HCT116 (cell line): ENCODE results near the gene SIPA1L3. TPM values are rescaled to one million over a fixed set of nuclear protein-coding genes. Genes with fewer than 3 reads are reported as not detected.
A peak's percentile ranks its signal among the peaks of the same experiment; 100 is the strongest.

ENCODE experiments used
- ATAC-seq: fragments of 200-7000 bp; cut with Tn5 transposase; 2 replicates; pipeline ENCODE4 v1.9.1; 2020; ENCODE audit warnings: mild to moderate bottlenecking, moderate library complexity
- BruUV-seq: library from RNA; stranded (reverse); fragments of 400-500 nt; replicated peaks from 2 replicates; lab custom pipeline; 2021; lab: Mats Ljungman, UMichigan
- CTCF ChIA-PET: fragments of 300-600 bp; sonication (Branson Sonifier 250); formaldehyde crosslinking; loops from one replicate; lab custom pipeline; 2021; ENCODE audit warnings: antibody characterized with exemption; lab: Charles Lee
- POLR2A ChIA-PET: fragments of 300-600, 350-600 bp; sonication (Branson Sonifier 250); formaldehyde crosslinking; loops from one replicate; lab custom pipeline; 2021; ENCODE audit warnings: antibody characterized with exemption; lab: Charles Lee
- RAD21 ChIA-PET, 2 experiments: fragments of 300-600 bp; sonication (Branson Sonifier 250); formaldehyde crosslinking; loops; one replicate each; lab custom pipeline; 2023; ENCODE audit warnings: low total read pairs in 2 of 2; ENCODE audit not compliant: uncharacterized antibody in 2 of 2, unreplicated experiment in 2 of 2, low non-redundant PET in 1 of 2; lab: Charles Lee
- DNase-seq: peaks from one replicate; pipeline ENCODE4 v3.0.0-alpha.2; 2010; ENCODE audit warnings: low read depth, low spot score
- H2AFZ ChIP-seq: fragments of 200-600 bp; shearing (Covaris generic), sonication (generic); 2 replicates; pipeline ENCODE4 v1.6.1; 2017; ENCODE audit warnings: low read depth, mixed run types, mixed read lengths, antibody characterized with exemption, low read length; ENCODE audit not compliant: poor library complexity, severe bottlenecking
- H3K27ac ChIP-seq: 2 replicates; pipeline ENCODE4 v1.5.1; 2012; ENCODE audit warnings: low read depth, low read length
- H3K27me3 ChIP-seq: fragments of 200-600 bp; sonication (generic); 2 replicates; pipeline ENCODE4 v1.6.1; 2016; ENCODE audit warnings: mixed run types, low read length, mixed read lengths; ENCODE audit not compliant: insufficient read depth
- H3K36me3 ChIP-seq, 2 experiments: fragments of 200-500 bp in 1 of 2; fragments of 200-600 bp in 1 of 2; sonication (Bioruptor generic) in 1 of 2; sonication (generic) in 1 of 2; 2 replicates each; pipeline versions ENCODE4 v1.5.1 to v1.6.1; 2014 to 2016; ENCODE audit warnings: low read length in 2 of 2, inconsistent platforms in 1 of 2, mixed read lengths in 1 of 2, mixed run types in 1 of 2; ENCODE audit not compliant: insufficient read depth in 2 of 2, control insufficient read depth in 1 of 2
- H3K4me1 ChIP-seq, 2 experiments: fragments of 200-600 bp in 1 of 2; sonication (generic) in 1 of 2; 2 replicates each; pipeline versions ENCODE4 v1.5.1 to v1.6.1; 2012 to 2017; ENCODE audit warnings: low read length in 2 of 2, inconsistent platforms in 1 of 2, mild to moderate bottlenecking in 1 of 2, mixed read lengths in 1 of 2, mixed run types in 1 of 2, moderate library complexity in 1 of 2; ENCODE audit not compliant: insufficient read depth in 2 of 2, control insufficient read depth in 1 of 2
- H3K4me2 ChIP-seq: fragments of 200-600 bp; sonication (generic); 2 replicates; pipeline ENCODE4 v1.6.1; 2017; ENCODE audit warnings: mixed run types, low read length, mixed read lengths
- H3K4me3 ChIP-seq, 2 experiments: fragments of 200-600 bp in 1 of 2; sonication (generic) in 1 of 2; replicated peaks in 1 of 2; 2 replicates each; pipeline ENCODE4 v1.5.1; 2011 to 2016; ENCODE audit warnings: low read length in 2 of 2, control low read depth in 1 of 2, low read depth in 1 of 2, mild to moderate bottlenecking in 1 of 2, mixed read lengths in 1 of 2, mixed run types in 1 of 2
- H3K79me2 ChIP-seq: fragments of 200-600 bp; sonication (generic); 2 replicates; pipeline ENCODE4 v1.6.1; 2017; ENCODE audit warnings: mild to moderate bottlenecking, mixed run types, low read length, moderate library complexity, mixed read lengths; ENCODE audit not compliant: insufficient read depth
- H3K9ac ChIP-seq: fragments of 200-600 bp; sonication (generic); 2 replicates; pipeline ENCODE4 v1.6.1; 2016; ENCODE audit warnings: low read length, mixed read lengths
- H3K9me2 ChIP-seq: fragments of 200-600 bp; sonication (generic), shearing (Covaris generic); 2 replicates; pipeline ENCODE4 v1.6.1; 2017; ENCODE audit warnings: mixed run types, mild to moderate bottlenecking, moderate library complexity; ENCODE audit not compliant: insufficient read depth
- H3K9me3 ChIP-seq, 2 experiments: fragments of 200-500 bp in 1 of 2; fragments of 200-600 bp in 1 of 2; sonication (Bioruptor generic) in 1 of 2; sonication (generic) in 1 of 2; 2 replicates each; pipeline ENCODE4 v1.6.1; 2014 to 2017; ENCODE audit warnings: low read length in 2 of 2, mixed read lengths in 2 of 2, inconsistent platforms in 1 of 2, low read depth in 1 of 2, mild to moderate bottlenecking in 1 of 2, mixed run types in 1 of 2, moderate library complexity in 1 of 2; ENCODE audit not compliant: control insufficient read depth in 1 of 2, insufficient read depth in 1 of 2
- H4K20me1 ChIP-seq: fragments of 200-600 bp; sonication (generic), shearing (Covaris generic); 2 replicates; pipeline ENCODE4 v1.6.1; 2017; ENCODE audit warnings: mixed run types, mild to moderate bottlenecking, moderate library complexity; ENCODE audit not compliant: insufficient read depth
- CBX3 ChIP-seq: IDR thresholded peaks from 2 replicates; pipeline ENCODE4 v1.6.1; 2012; ENCODE audit warnings: low read depth
- CEBPB ChIP-seq: IDR thresholded peaks from 2 replicates; pipeline ENCODE4 v1.6.1; 2012; ENCODE audit warnings: low read depth
- EZH2 ChIP-seq: fragments of 200-600 bp; sonication (generic); IDR thresholded peaks from 2 replicates; pipeline ENCODE4 v1.6.1; 2017; ENCODE audit warnings: antibody characterized with exemption, mixed run types
- EZH2phosphoT487 ChIP-seq: fragments of 200-600 bp; IDR thresholded peaks from 2 replicates; pipeline ENCODE4 v1.6.1; 2018; ENCODE audit warnings: antibody characterized with exemption, borderline replicate concordance
- FOSL1 ChIP-seq: IDR thresholded peaks from 2 replicates; pipeline ENCODE4 v1.6.1; 2012; ENCODE audit warnings: low read depth
- JUND ChIP-seq: IDR thresholded peaks from 2 replicates; pipeline ENCODE4 v1.6.1; 2012
- POLR2A ChIP-seq: IDR thresholded peaks from 2 replicates; pipeline ENCODE4 v1.7.0; 2011; ENCODE audit warnings: borderline replicate concordance; ENCODE audit not compliant: insufficient read depth, insufficient read length; ENCODE audit errors: extremely low read depth
- POLR2AphosphoS5 ChIP-seq: IDR thresholded peaks from 2 replicates; pipeline ENCODE4 v1.6.1; 2011; ENCODE audit warnings: mild to moderate bottlenecking, low read depth, low read length, moderate library complexity
- RAD21 ChIP-seq: IDR thresholded peaks from 2 replicates; pipeline ENCODE4 v1.6.1; 2012; ENCODE audit warnings: low read depth, mild to moderate bottlenecking
- REST ChIP-seq: IDR thresholded peaks from 2 replicates; pipeline ENCODE4 v1.6.1; 2012; ENCODE audit warnings: low read depth
- SIN3A ChIP-seq: IDR thresholded peaks from 2 replicates; pipeline ENCODE4 v1.6.1; 2012; ENCODE audit warnings: low read depth
- SP1 ChIP-seq: IDR thresholded peaks from 2 replicates; pipeline ENCODE4 v1.6.1; 2012; ENCODE audit warnings: low read depth
- SRF ChIP-seq: IDR thresholded peaks from 2 replicates; pipeline ENCODE4 v1.6.1; 2012; ENCODE audit warnings: low read depth
- TCF7L2 ChIP-seq: IDR thresholded peaks from 2 replicates; pipeline ENCODE4 v1.7.0; 2011; ENCODE audit warnings: borderline replicate concordance, inconsistent platforms; ENCODE audit not compliant: insufficient read depth, insufficient read length; ENCODE audit errors: extremely low read depth
- YY1 ChIP-seq: IDR thresholded peaks from 2 replicates; pipeline ENCODE4 v1.6.1; 2011; ENCODE audit warnings: low read length, low read depth, moderate library complexity, mild to moderate bottlenecking; ENCODE audit not compliant: insufficient replicate concordance; ENCODE audit errors: extremely low read depth
- ZFX ChIP-seq: fragments of 450-650 bp; IDR thresholded peaks from 2 replicates; pipeline ENCODE4 v1.6.1; 2017
- ZNF274 ChIP-seq: fragments of 200-500 bp; sonication (Bioruptor generic); IDR thresholded peaks from 2 replicates; pipeline ENCODE4 v1.6.1; 2014; ENCODE audit warnings: mild to moderate bottlenecking, low read depth, low read length, inconsistent platforms
- intact Hi-C: fragments of 100-400 bp; cut with micrococcal nuclease; formaldehyde crosslinking; loops from 2 replicates; pipeline ENCODE4 v1.10.0; 2022
- total RNA-seq: library from RNA; stranded (reverse); gene quantifications from one replicate; pipeline ENCODE4 v1.2.1, GENCODE V29; 2021; ENCODE audit not compliant: unreplicated experiment
- TF ChIP-seq, protein P1 (sequence below), 3 experiments: fragments of 200-600 bp in 1 of 3; sonication (generic) in 1 of 3; IDR thresholded peaks in 2 of 3; conservative IDR thresholded peaks in 1 of 3; 2 replicates each; pipeline ENCODE4 v1.5.1; 2012 to 2017; ENCODE audit warnings: low read depth in 2 of 3, low read length in 2 of 3, antibody characterized with exemption in 1 of 3, borderline replicate concordance in 1 of 3, control low read depth in 1 of 3, mild to moderate bottlenecking in 1 of 3, mixed read lengths in 1 of 3, mixed run types in 1 of 3, moderate library complexity in 1 of 3; ENCODE audit not compliant: insufficient read depth in 1 of 3
- TF ChIP-seq, protein P2 (sequence below): IDR thresholded peaks from 2 replicates; pipeline ENCODE4 v1.6.1; 2012

The SIPA1L3 gene
- total RNA-seq, 1 experiment from 2014 or later = 41.8 TPM

DNA sequence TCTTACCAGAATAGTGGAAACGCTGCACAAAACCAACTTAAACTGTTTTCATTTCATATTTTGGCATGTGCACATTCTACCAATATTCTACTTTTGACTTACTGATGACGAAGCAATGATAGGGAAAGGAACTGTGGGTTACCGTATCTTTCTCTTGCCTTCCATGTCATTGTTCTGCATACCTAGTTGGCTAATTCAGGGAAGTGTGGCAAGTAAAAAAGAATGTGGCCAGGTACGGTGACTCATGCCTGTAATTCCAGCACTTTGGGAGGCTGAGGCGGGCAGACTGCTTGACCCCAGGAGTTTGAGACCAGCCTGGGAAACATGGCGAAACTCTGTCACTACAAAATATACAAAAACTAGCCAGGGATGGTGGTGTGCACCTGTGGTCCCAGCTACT is 108.2 kb downstream of the SIPA1L3 start:
- Histone ChIP-seq H3K79me2 (peaks cover 24% of the 10 kb centered on the region; the same call in 1 of the 2 replicates), H3K27ac (peak overlapping the region; percentile 44; the same call in 1 of the 2 replicates), H3K27me3 (no peaks in the 10 kb centered on the region), H3K4me3 (0 out of 4 replicates have a peak overlapping the region, but pooled peaks of 1 of the 2 experiments have one; percentile 12), H3K4me2 (peak overlapping the region; percentile 67), H3K9me3 (no peaks in the 10 kb centered on the region), H2AFZ (no peak overlapping the region), H4K20me1 (no peaks in the 10 kb centered on the region), H3K4me1 (peaks cover 13 to 31% of the 10 kb centered on the region in 2 experiments), H3K9ac (peak overlapping the region; percentile 44), H3K9me2 (no peaks in the 10 kb centered on the region), H3K36me3 (0 out of 4 replicates have a peak, but pooled peaks cover 0 to 5% of the 10 kb centered on the region in 2 experiments)
- ChIA-PET RAD21 (interaction anchor here in 1 of 2 experiments (1.2 kb wide), 1 partner anchor 9 kb away, joined by 4 read pairs; no protein-coding TSS in a partner anchor), POLR2A (interaction anchor here (1.9 kb wide), 1 partner anchor 12 kb away, joined by 5 read pairs; no protein-coding TSS in a partner anchor), CTCF (interaction anchor here (1.2 kb wide), 1 partner anchor 11 kb away, joined by 3 read pairs; no protein-coding TSS in a partner anchor)
- intact Hi-C loops = no loop called here
- peak; percentile 83 for ATAC-seq
- no TSS peak for BruUV-seq
- no peak for DNase-seq
- TF ChIP-seq FOSL1 = peak; percentile 79
- TF ChIP-seq, protein P1, sequence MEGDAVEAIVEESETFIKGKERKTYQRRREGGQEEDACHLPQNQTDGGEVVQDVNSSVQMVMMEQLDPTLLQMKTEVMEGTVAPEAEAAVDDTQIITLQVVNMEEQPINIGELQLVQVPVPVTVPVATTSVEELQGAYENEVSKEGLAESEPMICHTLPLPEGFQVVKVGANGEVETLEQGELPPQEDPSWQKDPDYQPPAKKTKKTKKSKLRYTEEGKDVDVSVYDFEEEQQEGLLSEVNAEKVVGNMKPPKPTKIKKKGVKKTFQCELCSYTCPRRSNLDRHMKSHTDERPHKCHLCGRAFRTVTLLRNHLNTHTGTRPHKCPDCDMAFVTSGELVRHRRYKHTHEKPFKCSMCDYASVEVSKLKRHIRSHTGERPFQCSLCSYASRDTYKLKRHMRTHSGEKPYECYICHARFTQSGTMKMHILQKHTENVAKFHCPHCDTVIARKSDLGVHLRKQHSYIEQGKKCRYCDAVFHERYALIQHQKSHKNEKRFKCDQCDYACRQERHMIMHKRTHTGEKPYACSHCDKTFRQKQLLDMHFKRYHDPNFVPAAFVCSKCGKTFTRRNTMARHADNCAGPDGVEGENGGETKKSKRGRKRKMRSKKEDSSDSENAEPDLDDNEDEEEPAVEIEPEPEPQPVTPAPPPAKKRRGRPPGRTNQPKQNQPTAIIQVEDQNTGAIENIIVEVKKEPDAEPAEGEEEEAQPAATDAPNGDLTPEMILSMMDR (IDR thresholded peaks at IDR 0.05 in 2 of 3, conservative IDR thresholded peaks at IDR 0.05 in 1 of 3; ENCODE audit: borderline replicate concordance in 1 of 3, insufficient read depth in 1 of 3, low read depth in 2 of 3, low read length in 2 of 3) = no peak
- no peak for TF ChIP-seq ZNF274
- TF ChIP-seq RAD21 = no peak
- TF ChIP-seq POLR2AphosphoS5 = no peak
- no peak for TF ChIP-seq POLR2A
- no peak for TF ChIP-seq TCF7L2
- no peak for TF ChIP-seq ZFX
- peak; percentile 60 for TF ChIP-seq SP1
- TF ChIP-seq CBX3 = peak; percentile 66; the same call in 1 of the 2 replicates
- peak; percentile 65; the same call in 1 of the 2 replicates for TF ChIP-seq CEBPB
- TF ChIP-seq REST = no peak
- TF ChIP-seq EZH2phosphoT487 = no peak
- TF ChIP-seq SRF = no peak
- TF ChIP-seq SIN3A = no peak
- TF ChIP-seq YY1 = peak; percentile 33
- peak; percentile 78 for TF ChIP-seq JUND
- no peak for TF ChIP-seq EZH2
- TF ChIP-seq, protein P2, sequence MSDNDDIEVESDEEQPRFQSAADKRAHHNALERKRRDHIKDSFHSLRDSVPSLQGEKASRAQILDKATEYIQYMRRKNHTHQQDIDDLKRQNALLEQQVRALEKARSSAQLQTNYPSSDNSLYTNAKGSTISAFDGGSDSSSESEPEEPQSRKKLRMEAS = peak; percentile 51; the same call in 1 of the 2 replicates
